ENCODE measurements around the gene CHRNA4. TPM values are rescaled to one million over a fixed set of nuclear protein-coding genes. Genes with fewer than 3 reads are reported as not detected.

Gene CHRNA4
- total and polyA plus RNA-seq, 2 of the 13 experiments (the other 11 are each of a cell fraction or from before 2014, with no cell fraction given): not detected

- ChIA-PET CTCF (ENCODE audit: low intra/inter-chr PET ratio, low total read pairs) (interaction anchor here (2.0 to 3.4 kb wide), 2 partner anchors 74 kb away, joined by 6 to 69 read pairs; no protein-coding TSS in a partner anchor), POLR2A (no interaction called here)
- FAIRE-seq (no peak), DNase-seq (ENCODE audit: low spot score) (no peak), ATAC-seq (no peak)
- H4K20me1 ChIP-seq (ENCODE audit: insufficient read depth, low read length): peaks cover 14% of the 10 kb centered on the region; the same call in 1 of the 2 replicates
- H3K9me3 ChIP-seq (ENCODE audit: low read length): no peaks in the 10 kb centered on the region
- no peak overlapping the region for H3K4me3 ChIP-seq (replicated peaks in 1 of 3; ENCODE audit: insufficient read depth in 1 of 3, low read depth in 2 of 3, low read length in 3 of 3)
- no peak overlapping the region for H3K9ac ChIP-seq (ENCODE audit: insufficient read depth, low read depth, low read length)
- H3K36me3 ChIP-seq (replicated peaks in 1 of 2; ENCODE audit: control insufficient read depth in 1 of 2, insufficient read depth in 2 of 2, low read length in 2 of 2): no peaks in the 10 kb centered on the region
- no peak overlapping the region for H3K27ac ChIP-seq (ENCODE audit: extremely low read length, insufficient read depth, low read length)
- H3K4me1 ChIP-seq (ENCODE audit: insufficient read depth, low read length): no peaks in the 10 kb centered on the region
- TF ChIP-seq HMGA1 (CRISPR knock-in tag; conservative IDR thresholded peaks at IDR 0.05): no peak
- in situ Hi-C loops (cut with HindIII; ENCODE audit: extremely low pct_ligation_motif_present, low pct_unique_long_range_greater_than_20kb) (loop anchor here (5.0 kb wide), 1 partner anchor 74 kb away; no protein-coding TSS in a partner anchor), intact Hi-C loops (cut with micrococcal nuclease; ENCODE audit: unreplicated experiment) (no loop called here)
- no peaks in the 10 kb centered on the region for H3K79me2 ChIP-seq (ENCODE audit: insufficient read depth, low read length)
- no peak overlapping the region for H3K4me2 ChIP-seq (ENCODE audit: low read depth, low read length)
- H3K27me3 ChIP-seq (ENCODE audit: control insufficient read depth in 1 of 2, insufficient read depth in 2 of 2, low read length in 2 of 2): peaks cover 24 to 68% of the 10 kb centered on the region in 2 experiments
- BruUV-seq (replicated peaks): no TSS peak
- WGBS (ENCODE audit: low lambda C conversion rate): 15% methylated on average over 23 of the region's 30 CpGs
- no peak overlapping the region for H2AFZ ChIP-seq (ENCODE audit: low read length)
These were observed 52.8 kb downstream of the CHRNA4 start for GRCh38 chr20:63308218-63308911.

- Histone ChIP-seq H3K9me3 (ENCODE audit: low read length) (no peaks in the 10 kb centered on the region), H3K27me3 (ENCODE audit: control insufficient read depth in 1 of 2, insufficient read depth in 2 of 2, low read length in 2 of 2) (peaks cover 24 to 66% of the 10 kb centered on the region in 2 experiments), H3K9ac (ENCODE audit: insufficient read depth, low read depth, low read length) (no peak overlapping the region), H4K20me1 (ENCODE audit: insufficient read depth, low read length) (peaks cover 14% of the 10 kb centered on the region; the same call in 1 of the 2 replicates), H3K4me1 (ENCODE audit: insufficient read depth, low read length) (no peaks in the 10 kb centered on the region), H3K36me3 (replicated peaks in 1 of 2; ENCODE audit: control insufficient read depth in 1 of 2, insufficient read depth in 2 of 2, low read length in 2 of 2) (no peaks in the 10 kb centered on the region), H3K79me2 (ENCODE audit: insufficient read depth, low read length) (no peaks in the 10 kb centered on the region), H2AFZ (ENCODE audit: low read length) (no peak overlapping the region), H3K27ac (ENCODE audit: extremely low read length, insufficient read depth, low read length) (no peak overlapping the region), H3K4me2 (ENCODE audit: low read depth, low read length) (no peak overlapping the region), H3K4me3 (replicated peaks in 1 of 3; ENCODE audit: insufficient read depth in 1 of 3, low read depth in 2 of 3, low read length in 3 of 3) (no peak overlapping the region)
- FAIRE-seq (no peak), DNase-seq (ENCODE audit: low spot score) (no peak), ATAC-seq (no peak)
- 22% methylated on average over 18 of the region's 23 CpGs for WGBS (ENCODE audit: low lambda C conversion rate)
- CTCF ChIA-PET (ENCODE audit: low intra/inter-chr PET ratio, low total read pairs): interaction anchor here (2.0 kb wide), 1 partner anchor 74 kb away, joined by 6 read pairs; no protein-coding TSS in a partner anchor
- intact Hi-C loops (cut with micrococcal nuclease; ENCODE audit: unreplicated experiment) (no loop called here), in situ Hi-C loops (cut with HindIII; ENCODE audit: extremely low pct_ligation_motif_present, low pct_unique_long_range_greater_than_20kb) (loop anchor here (5.0 kb wide), 1 partner anchor 75 kb away; no protein-coding TSS in a partner anchor)
- no TSS peak for BruUV-seq (replicated peaks)
- POLR2A ChIA-PET: no interaction called here
- TF ChIP-seq SSRP1 (CRISPR knock-in tag; IDR thresholded peaks at IDR 0.05) (no peak), ZFP91 (CRISPR knock-in tag; IDR thresholded peaks at IDR 0.05; ENCODE audit: borderline replicate concordance) (0 out of 2 replicates have a peak, but pooled peaks have one; percentile 27), PREB (CRISPR knock-in tag; IDR thresholded peaks at IDR 0.05) (0 out of 2 replicates have a peak, but pooled peaks have one; percentile 41), KAT2B (IDR thresholded peaks at IDR 0.05; ENCODE audit: borderline replicate concordance, low read depth, low read length) (no peak), FOXO1 (CRISPR knock-in tag; IDR thresholded peaks at IDR 0.05) (no peak)
These were observed 53.5 kb downstream of the CHRNA4 start for GRCh38 chr20:63307538-63308217.
